BJ (cell line): Measurements from ENCODE around the gene MAT2B. TPM values are rescaled to one million over a fixed set of nuclear protein-coding genes. Genes with fewer than 3 reads are reported as not detected.

Experiments
- CTCF ChIA-PET: fragments of 350-600 bp; formaldehyde crosslinking; extraction: SDS; loops from one replicate; lab custom pipeline; 2021; ENCODE audit warnings: antibody characterized with exemption, inconsistent platforms; lab: Yijun Ruan, JAX
- POLR2A ChIA-PET: fragments of 300-600 bp; sonication (Branson Sonifier 250); formaldehyde crosslinking; extraction: SDS; loops from one replicate; lab custom pipeline; 2021; ENCODE audit warnings: antibody characterized with exemption; lab: Charles Lee
- DNase-seq: peaks from one replicate; pipeline ENCODE4 v3.0.0-alpha.2; 2011; ENCODE audit warnings: low read depth
- H3K27me3 ChIP-seq: 2 replicates; pipeline ENCODE4 v1.6.0; 2011; ENCODE audit warnings: low read length; ENCODE audit not compliant: control insufficient read depth, insufficient read depth
- H3K36me3 ChIP-seq: 2 replicates; pipeline ENCODE4 v1.5.1; 2011; ENCODE audit warnings: low read length; ENCODE audit not compliant: control insufficient read depth, insufficient read depth
- H3K4me3 ChIP-seq: 2 replicates; pipeline ENCODE4 v1.5.1; 2011; ENCODE audit warnings: low read depth, mild to moderate bottlenecking, control low read depth, low read length
- polyA plus RNA-seq: library from polyadenylated mRNA; depleted of rRNA; stranded (reverse); fragments of >200 nt; gene quantifications from 2 replicates; pipeline ENCODE4 v1.2.3, GENCODE V29; 2011
- TF ChIP-seq, protein P1 (sequence below): IDR thresholded peaks from 2 replicates; pipeline ENCODE4 v1.5.1; 2011; ENCODE audit warnings: low read depth, mild to moderate bottlenecking, control low read depth, inconsistent platforms, low read length, moderate library complexity; ENCODE audit not compliant: insufficient read depth

Gene MAT2B
- polyA plus RNA-seq, 1 experiment, result 23.5 TPM

DNA sequence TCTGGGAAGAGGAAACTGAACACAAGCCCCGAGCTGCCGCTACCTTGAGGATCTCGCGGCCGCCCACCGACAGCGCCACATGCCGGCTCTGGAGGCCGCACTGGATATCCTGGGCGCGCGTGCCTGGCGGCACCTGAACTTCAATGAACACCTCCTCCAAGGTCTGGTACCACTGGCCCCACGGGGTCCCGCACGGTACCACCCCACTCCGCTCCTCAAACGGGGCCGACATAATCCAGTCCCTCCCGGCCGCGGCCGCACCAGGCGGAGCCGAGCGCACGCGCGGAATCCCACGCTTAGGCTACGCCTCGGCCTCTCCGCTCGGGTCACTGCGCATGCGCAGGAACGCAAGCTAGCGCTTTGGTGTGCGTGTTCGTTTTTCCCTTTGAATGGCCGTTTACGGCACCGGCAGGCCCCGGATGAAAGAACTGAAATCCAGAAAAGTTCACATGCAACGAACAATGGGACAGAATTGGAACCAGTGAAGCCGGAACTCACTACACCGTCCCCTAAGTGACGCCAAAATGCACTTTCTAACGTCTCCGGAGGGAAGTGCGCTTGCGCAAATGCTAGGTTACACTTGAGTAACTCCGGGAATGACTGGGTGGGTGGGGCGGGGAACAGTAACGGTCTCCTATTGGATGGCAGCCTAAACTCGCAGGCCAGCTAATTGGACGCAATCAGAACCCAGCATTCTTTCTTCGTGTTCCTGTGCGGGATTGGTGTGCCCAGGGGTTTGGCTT lies 45.4 kb upstream of the MAT2B start, which contains the start of gene NUDCD2:
Gene NUDCD2, minus strand, starts transcription at position 284 of the 743 bp plus-strand sequence. Its CDS starts 52 bp downstream, at position 232.
- TF ChIP-seq, protein P1, sequence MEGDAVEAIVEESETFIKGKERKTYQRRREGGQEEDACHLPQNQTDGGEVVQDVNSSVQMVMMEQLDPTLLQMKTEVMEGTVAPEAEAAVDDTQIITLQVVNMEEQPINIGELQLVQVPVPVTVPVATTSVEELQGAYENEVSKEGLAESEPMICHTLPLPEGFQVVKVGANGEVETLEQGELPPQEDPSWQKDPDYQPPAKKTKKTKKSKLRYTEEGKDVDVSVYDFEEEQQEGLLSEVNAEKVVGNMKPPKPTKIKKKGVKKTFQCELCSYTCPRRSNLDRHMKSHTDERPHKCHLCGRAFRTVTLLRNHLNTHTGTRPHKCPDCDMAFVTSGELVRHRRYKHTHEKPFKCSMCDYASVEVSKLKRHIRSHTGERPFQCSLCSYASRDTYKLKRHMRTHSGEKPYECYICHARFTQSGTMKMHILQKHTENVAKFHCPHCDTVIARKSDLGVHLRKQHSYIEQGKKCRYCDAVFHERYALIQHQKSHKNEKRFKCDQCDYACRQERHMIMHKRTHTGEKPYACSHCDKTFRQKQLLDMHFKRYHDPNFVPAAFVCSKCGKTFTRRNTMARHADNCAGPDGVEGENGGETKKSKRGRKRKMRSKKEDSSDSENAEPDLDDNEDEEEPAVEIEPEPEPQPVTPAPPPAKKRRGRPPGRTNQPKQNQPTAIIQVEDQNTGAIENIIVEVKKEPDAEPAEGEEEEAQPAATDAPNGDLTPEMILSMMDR, result peak; percentile 52
- Histone ChIP-seq H3K4me3 (peak within 1 kb of the TSS; percentile 62), H3K36me3 (no peaks in the 10 kb centered on the region), H3K27me3 (no peaks in the 10 kb centered on the region)
- POLR2A ChIA-PET, result interaction anchor here (0.7 to 1.4 kb wide), 6 partner anchors 11 to 70 kb away, joined by 3 to 13 read pairs (median 4); partner anchors contain the start of gene CCNG1
- peak; percentile 96 for DNase-seq
- CTCF ChIA-PET, result interaction anchor here (0.9 to 2.5 kb wide), 4 partner anchors 13 to 29 kb away, joined by 3 to 11 read pairs (median 3); partner anchors contain the start of gene CCNG1

DNA sequence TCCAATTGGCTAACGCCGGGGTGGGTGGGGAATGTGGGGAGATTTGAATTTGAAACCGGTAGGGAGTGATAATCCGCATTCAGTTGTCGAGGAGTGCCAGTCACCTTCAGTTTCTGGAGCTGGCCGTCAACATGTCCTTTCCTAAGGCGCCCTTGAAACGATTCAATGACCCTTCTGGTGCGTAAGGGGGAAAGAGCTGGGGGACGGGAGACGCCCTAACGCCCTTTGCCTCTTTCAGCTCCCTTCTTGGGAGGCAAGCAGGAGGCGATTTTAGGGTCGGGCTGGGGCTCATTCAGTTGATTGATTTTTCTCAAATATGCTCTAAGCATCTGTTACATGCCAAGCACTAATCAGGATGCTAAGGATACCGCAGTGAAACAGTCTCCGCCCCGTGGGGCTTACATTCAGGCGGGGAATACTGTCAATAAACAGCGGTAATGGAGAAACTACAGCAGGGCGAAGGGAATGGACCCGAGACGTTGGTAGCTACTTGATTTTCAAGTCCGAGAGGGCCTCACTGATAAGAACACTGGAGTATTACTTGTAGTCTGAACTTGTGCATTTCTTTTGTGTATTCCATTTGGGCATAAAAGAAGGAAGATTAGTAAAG lies 44.8 kb upstream of the MAT2B start, which contains the start of gene HMMR:
Gene HMMR, plus strand, starts transcription at position 71 of the 610 bp plus-strand sequence. Its CDS starts 61 bp downstream, at position 132.
- CTCF ChIA-PET, result interaction anchor here (0.9 to 2.5 kb wide), 3 partner anchors 13 to 28 kb away, joined by 3 to 11 read pairs (median 3); no protein-coding TSS in a partner anchor
- no peak for DNase-seq
- Histone ChIP-seq H3K4me3 (peak within 1 kb of the TSS; percentile 62), H3K27me3 (no peaks in the 10 kb centered on the region), H3K36me3 (no peaks in the 10 kb centered on the region)
- POLR2A ChIA-PET, result interaction anchor here (0.7 to 1.4 kb wide), 4 partner anchors 10 to 70 kb away, joined by 3 to 13 read pairs (median 4); partner anchors contain the start of gene CCNG1
- TF ChIP-seq, protein P1, result no peak

DNA sequence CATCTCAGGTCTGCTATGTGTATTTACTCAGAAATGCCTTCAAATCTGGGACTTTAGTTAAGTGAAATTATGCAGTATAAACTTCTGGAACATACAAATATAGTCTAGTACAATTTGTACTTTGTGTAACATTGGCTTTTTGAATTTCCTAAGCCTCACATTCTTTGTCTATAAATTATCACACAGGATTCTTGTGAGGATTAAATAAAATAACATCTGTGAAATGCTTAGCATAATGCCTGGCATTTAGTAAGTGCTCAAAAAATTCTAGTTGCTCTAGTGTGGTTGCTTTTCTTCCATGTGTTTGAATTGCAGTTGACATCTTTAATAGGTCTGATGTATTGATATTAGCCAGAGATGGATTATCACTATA lies 42.4 kb upstream of the MAT2B start:
- Histone ChIP-seq H3K36me3 (no peaks in the 10 kb centered on the region), H3K4me3 (no peak overlapping the region), H3K27me3 (no peaks in the 10 kb centered on the region)
- DNase-seq, result no peak
- ChIA-PET POLR2A (no interaction called here), CTCF (interaction anchor here (0.6 kb wide), 1 partner anchor 8 kb away, joined by 3 read pairs; no protein-coding TSS in a partner anchor)
- TF ChIP-seq, protein P1, result no peak

DNA sequence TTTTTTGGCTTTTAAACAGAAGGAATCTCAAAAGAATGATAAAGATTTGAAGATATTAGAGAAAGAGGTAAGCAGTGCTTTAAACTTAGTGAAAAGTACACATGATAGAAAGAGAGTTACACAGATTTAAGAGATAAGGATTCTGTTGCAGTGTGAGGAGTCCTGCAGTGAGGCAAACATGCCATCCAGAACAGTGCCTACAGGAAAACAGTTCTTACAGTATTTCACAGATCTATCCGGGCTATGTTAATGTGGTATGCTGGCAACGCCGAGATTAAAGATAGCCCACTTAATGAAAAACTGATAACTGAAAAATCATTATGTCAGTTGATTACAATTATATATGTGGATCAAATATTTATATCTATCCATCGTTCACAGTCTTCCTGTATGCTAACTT lies 37.7 kb upstream of the MAT2B start:
- ChIA-PET POLR2A (no interaction called here), CTCF (no interaction called here)
- TF ChIP-seq, protein P1, result no peak
- no peaks in the 10 kb centered on the region for H3K36me3 ChIP-seq
- no peaks in the 10 kb centered on the region for H3K27me3 ChIP-seq
- no peak for DNase-seq
- H3K4me3 ChIP-seq, result no peak overlapping the region
